Measurements from ENCODE around the gene SMC5.

Gene SMC5

GRCh38 chr9:70387663-70388062 is 128.9 kb downstream of the SMC5 start:
- Histone ChIP-seq H2AFZ (ENCODE audit: low read length) (no peak overlapping the region), H3K36me3 (ENCODE audit: insufficient read depth, low read length) (no peaks in the 10 kb centered on the region), H3F3A (ENCODE audit: low read depth) (no peaks in the 10 kb centered on the region), H3K79me2 (ENCODE audit: insufficient read depth, low read length) (no peaks in the 10 kb centered on the region), H3K27me3 (ENCODE audit: insufficient read depth, low read length, poor library complexity, severe bottlenecking) (no peaks in the 10 kb centered on the region), H3K9ac (ENCODE audit: low read depth, low read length, poor library complexity, severe bottlenecking) (no peak overlapping the region), H3K4me3 (ENCODE audit: low read length, poor library complexity, severe bottlenecking) (no peak overlapping the region), H3K4me2 (ENCODE audit: low read depth, low read length, poor library complexity, severe bottlenecking) (no peak overlapping the region), H3K4me1 (ENCODE audit: insufficient read depth, low read length, poor library complexity, severe bottlenecking) (no peaks in the 10 kb centered on the region), H4K20me1 (ENCODE audit: insufficient read depth, low read length, poor library complexity, severe bottlenecking) (no peaks in the 10 kb centered on the region), H3K9me2 (replicated peaks; ENCODE audit: low read depth, low read length) (no peaks in the 10 kb centered on the region), H3K9me3 (ENCODE audit: insufficient read depth, low read depth, low read length) (no peaks in the 10 kb centered on the region)
- TF ChIP-seq EZH2phosphoT487 (IDR thresholded peaks at IDR 0.05; ENCODE audit: borderline replicate concordance) (no peak), CTCF (conservative IDR thresholded peaks at IDR 0.05; ENCODE audit: low read length) (no peak)

GRCh38 chr9:70389188-70389587 is 130.4 kb downstream of the SMC5 start:
- Histone ChIP-seq H3K9me2 (replicated peaks; ENCODE audit: low read depth, low read length) (no peaks in the 10 kb centered on the region), H3K4me3 (ENCODE audit: low read length, poor library complexity, severe bottlenecking) (no peak overlapping the region), H4K20me1 (ENCODE audit: insufficient read depth, low read length, poor library complexity, severe bottlenecking) (no peaks in the 10 kb centered on the region), H2AFZ (ENCODE audit: low read length) (no peak overlapping the region), H3K36me3 (ENCODE audit: insufficient read depth, low read length) (no peaks in the 10 kb centered on the region), H3K9ac (ENCODE audit: low read depth, low read length, poor library complexity, severe bottlenecking) (no peak overlapping the region), H3K4me1 (ENCODE audit: insufficient read depth, low read length, poor library complexity, severe bottlenecking) (no peaks in the 10 kb centered on the region), H3K9me3 (ENCODE audit: insufficient read depth, low read depth, low read length) (no peaks in the 10 kb centered on the region), H3K4me2 (ENCODE audit: low read depth, low read length, poor library complexity, severe bottlenecking) (no peak overlapping the region), H3K79me2 (ENCODE audit: insufficient read depth, low read length) (no peaks in the 10 kb centered on the region), H3F3A (ENCODE audit: low read depth) (no peaks in the 10 kb centered on the region), H3K27me3 (ENCODE audit: insufficient read depth, low read length, poor library complexity, severe bottlenecking) (no peaks in the 10 kb centered on the region)
- TF ChIP-seq CTCF (conservative IDR thresholded peaks at IDR 0.05; ENCODE audit: low read length), result no peak
- no peak for TF ChIP-seq EZH2phosphoT487 (IDR thresholded peaks at IDR 0.05; ENCODE audit: borderline replicate concordance)

- H4K20me1 ChIP-seq (ENCODE audit: insufficient read depth, low read length, poor library complexity, severe bottlenecking), result no peaks in the 10 kb centered on the region
- no peak overlapping the region for H2AFZ ChIP-seq (ENCODE audit: low read length)
- no peaks in the 10 kb centered on the region for H3F3A ChIP-seq (ENCODE audit: low read depth)
- no peaks in the 10 kb centered on the region for H3K4me1 ChIP-seq (ENCODE audit: insufficient read depth, low read length, poor library complexity, severe bottlenecking)
- H3K79me2 ChIP-seq (ENCODE audit: insufficient read depth, low read length), result no peaks in the 10 kb centered on the region
- TF ChIP-seq EZH2phosphoT487 (IDR thresholded peaks at IDR 0.05; ENCODE audit: borderline replicate concordance) (no peak), CTCF (conservative IDR thresholded peaks at IDR 0.05; ENCODE audit: low read length) (no peak)
- no peaks in the 10 kb centered on the region for H3K9me3 ChIP-seq (ENCODE audit: insufficient read depth, low read depth, low read length)
- no peak overlapping the region for H3K9ac ChIP-seq (ENCODE audit: low read depth, low read length, poor library complexity, severe bottlenecking)
- H3K36me3 ChIP-seq (ENCODE audit: insufficient read depth, low read length), result no peaks in the 10 kb centered on the region
- H3K9me2 ChIP-seq (replicated peaks; ENCODE audit: low read depth, low read length), result no peaks in the 10 kb centered on the region
- H3K27me3 ChIP-seq (ENCODE audit: insufficient read depth, low read length, poor library complexity, severe bottlenecking), result no peaks in the 10 kb centered on the region
- H3K4me3 ChIP-seq (ENCODE audit: low read length, poor library complexity, severe bottlenecking), result no peak overlapping the region
- H3K4me2 ChIP-seq (ENCODE audit: low read depth, low read length, poor library complexity, severe bottlenecking), result no peak overlapping the region
Observed at GRCh38 chr9:70389621-70390266, 131.0 kb downstream of the SMC5 start.

All from Loucy (cell line).